GM18526 (cell line): Measurements from ENCODE around the gene EXOC7.

ENCODE experiments used
- POLR2A ChIP-seq: IDR thresholded peaks from 3 replicates; pipeline ENCODE4 v1.6.1; 2011; ENCODE audit not compliant: insufficient read length; ENCODE audit errors: extremely low read depth

The EXOC7 gene

GRCh38 chr17:76050538-76051467, 52.8 kb downstream of the EXOC7 start:
- no peak for TF ChIP-seq POLR2A

GRCh38 chr17:76049836-76050537, 53.6 kb downstream of the EXOC7 start:
- TF ChIP-seq POLR2A, result no peak

GRCh38 chr17:76049239-76049638, 54.3 kb downstream of the EXOC7 start:
- no peak for TF ChIP-seq POLR2A

- TF ChIP-seq POLR2A, result no peak
Measured at GRCh38 chr17:76048711-76049110, 54.9 kb downstream of the EXOC7 start.

GRCh38 chr17:76048025-76048605, 55.5 kb downstream of the EXOC7 start:
- no peak for TF ChIP-seq POLR2A

GRCh38 chr17:76046064-76046463, 57.5 kb downstream of the EXOC7 start:
- TF ChIP-seq POLR2A, result no peak

- TF ChIP-seq POLR2A, result no peak
Measured at GRCh38 chr17:76040376-76040775, 63.2 kb downstream of the EXOC7 start.

GRCh38 chr17:76039121-76039520, 64.5 kb downstream of the EXOC7 start:
- no peak for TF ChIP-seq POLR2A

GRCh38 chr17:76038050-76038449, 65.5 kb downstream of the EXOC7 start:
- no peak for TF ChIP-seq POLR2A

- no peak for TF ChIP-seq POLR2A
Measured at GRCh38 chr17:76036497-76037261, 66.9 kb downstream of the EXOC7 start.

GRCh38 chr17:76034428-76035350, 68.9 kb downstream of the EXOC7 start:
- TF ChIP-seq POLR2A, result no peak

- TF ChIP-seq POLR2A, result no peak
Measured at GRCh38 chr17:76033139-76033538, 70.4 kb downstream of the EXOC7 start.

- TF ChIP-seq POLR2A, result no peak
Measured at GRCh38 chr17:76032780-76033108, 70.8 kb downstream of the EXOC7 start.

GRCh38 chr17:76032073-76032779, 71.4 kb downstream of the EXOC7 start:
- no peak for TF ChIP-seq POLR2A
